ENCODE results near the gene PTCD3. TPM values are rescaled to one million over a fixed set of nuclear protein-coding genes. Genes with fewer than 3 reads are reported as not detected.
A peak's percentile ranks its signal among the peaks of the same experiment; 100 is the strongest.

Gene PTCD3
- total RNA-seq, 5 donors from 2014 or later (not counting 1 experiment from before 2014, with no cell fraction given) = 145 to 153 (median 151) TPM

DNA sequence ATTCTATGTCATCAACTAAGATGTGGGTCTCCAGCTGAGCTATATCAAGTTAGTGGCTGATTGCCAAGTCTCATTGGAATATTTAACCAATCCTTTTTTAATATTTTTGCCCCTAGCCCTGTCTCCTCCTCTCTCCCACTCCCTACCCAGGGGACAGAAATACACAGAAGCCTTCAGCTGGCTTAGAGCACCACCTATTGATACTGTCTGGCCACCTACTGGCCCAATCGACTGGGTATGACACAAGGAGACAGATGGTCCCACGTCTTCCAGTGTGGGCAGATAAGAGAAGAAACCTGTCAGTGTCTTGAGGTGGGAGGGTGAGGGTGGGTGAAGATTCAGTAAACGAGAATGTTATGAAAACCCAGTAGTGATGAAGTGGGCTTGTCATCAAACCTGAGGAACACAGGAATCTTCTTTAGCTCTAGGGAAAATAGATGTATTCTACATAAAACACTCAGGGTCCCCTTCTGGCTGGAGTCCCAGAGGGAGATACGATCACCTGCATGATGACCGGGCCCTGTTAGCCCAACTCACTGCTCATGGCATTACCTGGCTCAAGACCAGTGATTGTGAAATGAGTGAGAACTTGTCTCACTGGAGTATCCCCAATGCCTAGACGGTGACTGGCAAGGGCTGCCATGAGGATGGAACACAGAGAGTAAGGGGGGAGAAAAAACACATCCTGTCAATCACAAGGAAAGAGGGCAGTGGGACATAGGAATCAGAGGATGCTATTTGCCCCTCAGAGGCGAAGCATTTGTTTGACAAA lies 27.1 kb upstream of the PTCD3 start:
- H3K36me3 ChIP-seq (ENCODE audit: control insufficient read depth in 2 of 2, extremely low read depth in 1 of 2, insufficient read depth in 1 of 2, low read length in 1 of 2) = peaks cover 2 to 33% of the 10 kb centered on the region in 2 donors
- no peak overlapping the region for H3K4me3 ChIP-seq (ENCODE audit: control insufficient read depth in 1 of 2, extremely low read depth in 1 of 2, low read length in 1 of 2)
- H3K9me3 ChIP-seq = no peaks in the 10 kb centered on the region
- Mint-ChIP-seq H3K4me1 (peaks cover 24 to 36% (median 33%) of the 10 kb centered on the region in 3 donors), H3K27me3 (no peaks in the 10 kb centered on the region), H3K27ac (no peak overlapping the region), H3K4me3 (no peak overlapping the region), H3K9me3 (no peaks in the 10 kb centered on the region), H3K36me3 (peaks cover 31% of the 10 kb centered on the region)
- H3K27me3 ChIP-seq (replicated peaks in 1 of 2; ENCODE audit: control insufficient read depth in 2 of 2, extremely low read depth in 1 of 2, insufficient read depth in 2 of 2, low read length in 1 of 2) = no peaks in the 10 kb centered on the region
- DNase-seq (peak in 29 of 35 experiments; percentile 6 to 71 (median 28)), ATAC-seq (replicated peaks in 1 of 4) (peak in 2 of 4 experiments; percentile 50 to 55)
- peaks cover 0 to 34% of the 10 kb centered on the region in 2 experiments for H3K4me1 ChIP-seq (ENCODE audit: control insufficient read depth in 1 of 2, extremely low read depth in 1 of 2, insufficient read depth in 2 of 2, low read length in 2 of 2)
- ChIA-PET CTCF (interaction anchor here (0.5 to 6.5 kb wide), 14 partner anchors 10 to 350 kb away, joined by 3 to 154 read pairs (median 8); no protein-coding TSS in a partner anchor), POLR2A (interaction anchor here in 1 of 2 donors (0.6 kb wide), 1 partner anchor 11 kb away, joined by 4 read pairs; no protein-coding TSS in a partner anchor)
- peak overlapping the region; percentile 82 for H3K27ac ChIP-seq (ENCODE audit: low read length)
- 100% methylated on average over 1 of the region's 7 CpGs for WGBS (ENCODE audit: insufficient coverage)

DNA sequence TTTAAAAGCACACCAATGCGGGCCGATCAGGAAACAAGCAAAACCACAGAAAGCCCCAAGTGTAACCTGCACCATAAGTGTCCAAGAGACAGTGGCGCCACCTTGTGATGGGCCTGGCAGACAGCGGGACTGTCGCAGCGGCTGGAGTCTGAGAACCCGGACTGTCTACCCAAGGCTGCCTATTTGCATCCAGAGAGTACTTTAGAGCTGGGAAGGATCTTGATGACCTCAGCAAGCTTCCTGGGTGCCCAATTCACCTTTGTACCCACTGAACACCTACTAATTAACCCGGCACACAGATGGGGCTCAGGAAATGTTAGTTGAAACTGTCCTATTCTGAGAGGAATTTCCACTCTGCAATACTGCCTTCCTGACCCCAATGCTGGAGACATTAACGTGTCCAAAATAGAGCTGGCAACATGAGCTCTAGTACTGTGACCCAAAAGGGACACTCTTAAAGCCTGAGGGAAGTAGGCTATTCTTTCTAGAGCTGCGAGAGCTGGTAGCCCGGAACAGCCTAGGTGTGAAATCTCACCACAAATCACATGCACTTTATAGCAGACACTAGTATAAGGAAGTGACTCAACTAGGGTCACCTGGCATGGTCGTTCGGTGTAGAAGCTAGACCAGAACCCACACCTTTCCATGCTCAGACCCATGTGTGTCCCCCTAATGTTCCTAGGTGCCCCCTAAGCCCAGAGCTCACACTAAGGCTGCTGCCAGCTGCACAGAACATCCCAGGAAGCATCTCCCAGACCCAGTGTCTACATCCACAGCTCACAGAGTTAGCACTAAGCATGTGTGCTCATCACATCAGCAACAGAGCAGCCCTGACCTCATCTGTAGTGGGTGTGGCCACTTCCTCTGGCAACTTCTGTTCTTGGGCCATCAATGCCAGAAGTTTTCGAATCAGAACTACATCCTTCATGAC lies 25.8 kb upstream of the PTCD3 start:
- CTCF ChIA-PET = interaction anchor here (0.6 to 6.5 kb wide), 31 partner anchors 8 to 354 kb away, joined by 3 to 154 read pairs (median 4); partner anchors contain the start of genes POLR1A (in 1 of the 2), PTCD3 (in 1 of the 2) and ST3GAL5 (in 1 of the 2)
- ATAC-seq (replicated peaks in 1 of 4) = peak; percentile 77 to 88 (median 84)
- no peaks in the 10 kb centered on the region for H3K27me3 Mint-ChIP-seq
- H3K4me1 Mint-ChIP-seq = peaks cover 24 to 36% (median 33%) of the 10 kb centered on the region in 3 donors
- POLR2A ChIA-PET = interaction anchor here (0.5 to 0.7 kb wide), 5 partner anchors 43 to 258 kb away, joined by 3 read pairs; no protein-coding TSS in a partner anchor
- peaks cover 0 to 25% of the 10 kb centered on the region in 2 donors for H3K36me3 ChIP-seq (ENCODE audit: control insufficient read depth in 2 of 2, extremely low read depth in 1 of 2, insufficient read depth in 1 of 2, low read length in 1 of 2)
- H3K27ac ChIP-seq (ENCODE audit: low read length) = peak overlapping the region; percentile 82
- peak; percentile 66 to 90 (median 83) for DNase-seq
- H3K9me3 ChIP-seq = no peaks in the 10 kb centered on the region
- H3K4me3 Mint-ChIP-seq = peak overlapping the region in 1 of 3 donors; percentile 10
- peak overlapping the region; percentile 87 to 88 for H3K27ac Mint-ChIP-seq
- peaks cover 30% of the 10 kb centered on the region for H3K36me3 Mint-ChIP-seq
- H3K9me3 Mint-ChIP-seq = no peaks in the 10 kb centered on the region
- H3K4me3 ChIP-seq (ENCODE audit: control insufficient read depth in 1 of 2, extremely low read depth in 1 of 2, low read length in 1 of 2) = no peak overlapping the region
- no peaks in the 10 kb centered on the region for H3K27me3 ChIP-seq (replicated peaks in 1 of 2; ENCODE audit: control insufficient read depth in 2 of 2, extremely low read depth in 1 of 2, insufficient read depth in 2 of 2, low read length in 1 of 2)
- peaks cover 0 to 34% of the 10 kb centered on the region in 2 experiments for H3K4me1 ChIP-seq (ENCODE audit: control insufficient read depth in 1 of 2, extremely low read depth in 1 of 2, insufficient read depth in 2 of 2, low read length in 2 of 2)
- 22% methylated on average over 8 of the region's 14 CpGs for WGBS (ENCODE audit: insufficient coverage)

DNA sequence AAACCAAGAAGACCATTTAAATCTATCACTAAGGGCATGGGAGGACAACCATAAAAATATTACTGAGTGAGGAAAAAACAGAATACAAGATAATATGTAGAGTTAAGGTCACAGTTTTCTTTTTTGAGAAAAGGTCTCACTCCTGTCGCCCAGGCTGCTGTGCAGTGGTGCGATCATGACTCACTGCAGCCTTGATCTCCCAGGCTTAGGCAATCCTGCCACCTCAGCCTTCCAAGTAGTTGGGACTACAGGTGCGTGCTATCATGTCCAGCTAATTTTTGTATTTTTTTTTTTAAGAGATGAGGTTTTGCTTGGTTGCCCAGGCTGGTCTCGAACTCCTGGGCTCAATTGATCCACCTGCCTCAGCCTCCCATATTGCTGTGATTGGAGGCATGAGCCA lies 24.3 kb upstream of the PTCD3 start:
- Mint-ChIP-seq H3K36me3 (peaks cover 35% of the 10 kb centered on the region), H3K27me3 (no peaks in the 10 kb centered on the region), H3K4me1 (peaks cover 24 to 36% (median 31%) of the 10 kb centered on the region in 3 donors), H3K27ac (peak overlapping the region in 1 of 2 donors; percentile 48), H3K9me3 (no peaks in the 10 kb centered on the region), H3K4me3 (no peak overlapping the region)
- Histone ChIP-seq H3K4me3 (ENCODE audit: control insufficient read depth in 1 of 2, extremely low read depth in 1 of 2, low read length in 1 of 2) (no peak overlapping the region), H3K27me3 (replicated peaks in 1 of 2; ENCODE audit: control insufficient read depth in 2 of 2, extremely low read depth in 1 of 2, insufficient read depth in 2 of 2, low read length in 1 of 2) (no peaks in the 10 kb centered on the region), H3K27ac (ENCODE audit: low read length) (no peak overlapping the region), H3K4me1 (ENCODE audit: control insufficient read depth in 1 of 2, extremely low read depth in 1 of 2, insufficient read depth in 2 of 2, low read length in 2 of 2) (peaks cover 0 to 34% of the 10 kb centered on the region in 2 experiments), H3K9me3 (no peaks in the 10 kb centered on the region), H3K36me3 (ENCODE audit: control insufficient read depth in 2 of 2, extremely low read depth in 1 of 2, insufficient read depth in 1 of 2, low read length in 1 of 2) (peaks cover 0 to 29% of the 10 kb centered on the region in 2 donors)
- 100% methylated on average over 1 of the region's 4 CpGs for WGBS (ENCODE audit: insufficient coverage)
- DNase-seq (no peak), ATAC-seq (replicated peaks in 1 of 4) (no peak)
- POLR2A ChIA-PET = no interaction called here
- CTCF ChIA-PET = interaction anchor here (0.8 to 3.8 kb wide), 4 partner anchors 251 to 256 kb away, joined by 3 to 18 read pairs (median 8); no protein-coding TSS in a partner anchor

DNA sequence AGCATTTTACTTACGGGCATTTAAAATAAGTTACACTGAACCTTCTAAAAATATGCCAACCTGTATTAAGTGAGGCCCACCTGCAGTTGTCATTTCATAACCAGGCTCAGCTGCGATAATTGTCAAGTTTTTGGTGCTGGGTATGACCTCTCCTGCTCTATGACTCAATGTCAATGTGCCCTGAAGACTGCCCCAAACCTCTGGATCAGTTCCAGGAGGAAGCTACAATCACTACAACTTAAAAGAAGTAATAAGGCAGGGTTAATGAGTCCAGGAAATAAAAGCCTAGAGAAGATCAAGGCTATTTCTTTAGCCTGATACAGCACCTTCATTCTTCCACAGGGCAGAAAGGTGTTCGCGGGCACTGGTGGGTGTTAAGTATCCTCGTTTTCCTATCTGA lies 23.3 kb upstream of the PTCD3 start:
- no peak overlapping the region for H3K27ac ChIP-seq (ENCODE audit: low read length)
- Mint-ChIP-seq H3K36me3 (peaks cover 29% of the 10 kb centered on the region), H3K27me3 (no peaks in the 10 kb centered on the region), H3K4me3 (no peak overlapping the region), H3K4me1 (peaks cover 24 to 29% (median 28%) of the 10 kb centered on the region in 3 donors), H3K27ac (no peak overlapping the region), H3K9me3 (no peaks in the 10 kb centered on the region)
- ChIA-PET POLR2A (interaction anchor here in 1 of 2 donors (0.7 kb wide), 1 partner anchor 24 kb away, joined by 4 read pairs; no protein-coding TSS in a partner anchor), CTCF (interaction anchor here (0.6 to 3.8 kb wide), 6 partner anchors 92 to 257 kb away, joined by 3 to 18 read pairs (median 4); partner anchors contain the start of gene ST3GAL5 (in 1 of the 2))
- WGBS (ENCODE audit: insufficient coverage) = 100% methylated on average over 2 of the region's 5 CpGs
- no peaks in the 10 kb centered on the region for H3K9me3 ChIP-seq
- peaks cover 0 to 26% of the 10 kb centered on the region in 2 experiments for H3K4me1 ChIP-seq (ENCODE audit: control insufficient read depth in 1 of 2, extremely low read depth in 1 of 2, insufficient read depth in 2 of 2, low read length in 2 of 2)
- no peak overlapping the region for H3K4me3 ChIP-seq (ENCODE audit: control insufficient read depth in 1 of 2, extremely low read depth in 1 of 2, low read length in 1 of 2)
- ATAC-seq (replicated peaks in 1 of 4) (no peak), DNase-seq (no peak)
- no peaks in the 10 kb centered on the region for H3K27me3 ChIP-seq (replicated peaks in 1 of 2; ENCODE audit: control insufficient read depth in 2 of 2, extremely low read depth in 1 of 2, insufficient read depth in 2 of 2, low read length in 1 of 2)
- peaks cover 0 to 27% of the 10 kb centered on the region in 2 donors for H3K36me3 ChIP-seq (ENCODE audit: control insufficient read depth in 2 of 2, extremely low read depth in 1 of 2, insufficient read depth in 1 of 2, low read length in 1 of 2)

DNA sequence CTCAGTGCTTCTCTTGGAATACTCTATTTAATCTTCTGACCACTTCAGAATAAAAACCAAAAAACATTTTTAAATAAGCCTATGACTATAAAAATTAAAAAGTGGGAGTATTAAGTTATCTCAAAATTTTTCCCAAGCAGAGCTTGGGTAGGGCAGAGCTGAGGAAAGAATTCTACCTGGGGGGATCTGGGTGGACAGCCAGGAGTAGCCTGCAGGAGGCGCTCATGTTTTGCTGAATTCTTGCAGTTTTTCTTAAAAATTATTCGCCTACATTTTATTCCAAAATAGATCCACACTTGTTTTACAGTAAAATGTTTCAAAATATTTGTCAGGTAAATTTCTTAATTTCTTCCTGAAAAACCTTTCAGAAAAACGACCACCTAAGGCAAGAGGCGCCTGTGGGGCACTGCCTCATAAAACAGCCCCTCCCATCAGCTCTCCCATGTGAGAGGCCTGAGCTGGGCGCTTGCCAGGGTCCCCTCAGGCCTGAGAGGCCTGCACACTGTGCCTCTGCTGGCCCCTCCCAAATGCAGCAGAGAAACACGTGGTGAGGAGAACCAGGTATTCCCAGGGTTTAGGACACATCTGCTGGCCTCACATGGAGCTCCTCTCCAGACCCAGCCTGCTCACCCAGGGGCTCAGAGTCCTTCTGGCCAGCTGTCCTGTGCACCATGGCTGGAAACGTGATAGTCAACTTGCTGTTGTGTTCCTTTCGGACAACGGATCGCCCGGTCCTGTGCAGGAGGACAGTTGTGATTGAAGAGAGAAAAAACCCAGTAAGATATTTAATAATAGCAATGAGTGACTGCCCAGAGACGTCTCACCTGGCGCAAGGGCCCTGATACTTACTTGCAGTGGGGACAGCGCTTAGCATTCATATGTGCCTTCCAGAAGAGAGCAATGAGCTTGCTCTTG lies 17.8 kb upstream of the PTCD3 start:
- Histone ChIP-seq H3K36me3 (ENCODE audit: control insufficient read depth in 2 of 2, extremely low read depth in 1 of 2, insufficient read depth in 1 of 2, low read length in 1 of 2) (peaks cover 9 to 57% of the 10 kb centered on the region in 2 donors), H3K27me3 (replicated peaks in 1 of 2; ENCODE audit: control insufficient read depth in 2 of 2, extremely low read depth in 1 of 2, insufficient read depth in 2 of 2, low read length in 1 of 2) (no peaks in the 10 kb centered on the region), H3K27ac (ENCODE audit: low read length) (no peak overlapping the region), H3K4me1 (ENCODE audit: control insufficient read depth in 1 of 2, extremely low read depth in 1 of 2, insufficient read depth in 2 of 2, low read length in 2 of 2) (no peaks in the 10 kb centered on the region), H3K4me3 (ENCODE audit: control insufficient read depth in 1 of 2, extremely low read depth in 1 of 2, low read length in 1 of 2) (no peak overlapping the region), H3K9me3 (no peaks in the 10 kb centered on the region)
- Mint-ChIP-seq H3K36me3 (peaks cover 39% of the 10 kb centered on the region), H3K27me3 (no peaks in the 10 kb centered on the region), H3K9me3 (no peaks in the 10 kb centered on the region), H3K4me1 (no peaks in the 10 kb centered on the region), H3K4me3 (no peak overlapping the region), H3K27ac (no peak overlapping the region)
- 89% methylated on average over 10 of the region's 14 CpGs for WGBS (ENCODE audit: insufficient coverage)
- no peak for DNase-seq
- ATAC-seq (replicated peaks in 1 of 4) = no peak
- POLR2A ChIA-PET = no interaction called here
- CTCF ChIA-PET = interaction anchor here (0.6 to 1.4 kb wide), 4 partner anchors 8 to 260 kb away, joined by 3 to 7 read pairs (median 4); no protein-coding TSS in a partner anchor

Data from T-cell (primary cell).